ENCODE results near the gene PRKRA. TPM values are rescaled to one million over a fixed set of nuclear protein-coding genes. Genes with fewer than 3 reads are reported as not detected.
"Not testable (repeated sequence)": the region's sequence is repeated elsewhere in the genome, so short reads cannot be mapped to it uniquely, and the experiment has no call there.

The PRKRA gene
- total RNA-seq, 2 donors from 2014 or later: 21.5 to 35.9 TPM

GRCh38 chr2:178414266-178415247 lies 36.4 kb downstream of the PRKRA start:
- Histone ChIP-seq H3K27ac (peak overlapping the region; percentile 12 to 93 (median 92)), H3K9me3 (no peaks in the 10 kb centered on the region), H3K4me3 (peak overlapping the region; percentile 30 to 60), H3K4me1 (peaks cover 12% of the 10 kb centered on the region), H3K27me3 (no peaks in the 10 kb centered on the region), H3K36me3 (replicated peaks in 1 of 2; ENCODE audit: insufficient read depth in 1 of 2, low read depth in 2 of 2) (no peaks in the 10 kb centered on the region)
- peak in 2 of 3 donors; percentile 53 for TF ChIP-seq POLR2A (IDR thresholded peaks at IDR 0.05)
- peak; percentile 70 to 92 (median 86) for TF ChIP-seq CTCF (IDR thresholded peaks at IDR 0.05)
- intact Hi-C loops (cut with DNase I): no loop called here
- 16 to 19% methylated on average over 18 to 21 of the region's 21 CpGs for WGBS, 2 donors
- DNase-seq (peak; percentile 88 to 93 (median 90)), ATAC-seq (peak; percentile 93)

DNA sequence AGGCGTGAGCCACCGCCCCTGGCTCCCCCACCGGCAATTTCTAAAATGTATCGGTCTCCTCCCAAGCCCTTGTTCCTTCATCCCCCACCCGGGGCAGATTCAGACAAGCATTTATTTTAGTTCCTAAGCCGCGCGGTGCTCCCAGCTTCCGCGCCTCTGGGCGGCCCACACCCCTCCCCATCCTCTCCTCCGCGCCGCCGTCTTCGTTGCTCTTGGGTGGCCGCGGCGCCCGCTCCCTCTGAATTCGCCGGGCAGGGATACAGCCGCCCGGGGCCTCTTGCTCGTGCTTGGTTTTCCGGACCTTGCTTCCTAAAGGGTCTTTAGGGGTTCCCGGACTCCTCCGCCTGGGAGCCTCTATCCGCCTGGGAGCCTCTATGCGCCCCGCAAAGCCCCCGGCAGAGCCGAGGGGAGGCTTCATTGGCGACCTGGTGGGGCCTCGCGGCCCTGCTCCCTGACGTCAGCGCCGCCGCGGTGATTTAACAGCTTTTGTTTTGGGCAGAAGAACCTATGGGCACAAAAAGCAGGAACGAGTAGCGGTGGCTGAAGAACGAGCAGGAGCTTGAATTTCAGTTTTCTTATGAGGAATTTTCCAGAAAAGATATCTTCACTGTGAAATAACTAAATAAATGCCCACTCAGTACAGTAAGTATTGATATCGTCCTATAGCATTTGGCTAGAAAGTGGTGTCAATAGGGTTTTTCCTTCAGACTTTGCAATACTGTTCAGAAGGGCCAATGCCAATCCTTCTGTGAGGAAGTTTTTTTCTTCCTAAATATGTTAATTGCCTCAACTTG lies 37.3 kb downstream of the PRKRA start:
- WGBS, 2 donors: 1% methylated on average over 30 to 45 of the region's 45 CpGs
- Histone ChIP-seq H3K4me1 (peaks cover 12% of the 10 kb centered on the region), H3K27ac (peak overlapping the region; percentile 66 to 93 (median 92)), H3K4me3 (peak overlapping the region; percentile 30 to 60), H3K9me3 (no peaks in the 10 kb centered on the region), H3K27me3 (no peaks in the 10 kb centered on the region), H3K36me3 (replicated peaks in 1 of 2; ENCODE audit: insufficient read depth in 1 of 2, low read depth in 2 of 2) (no peaks in the 10 kb centered on the region)
- ATAC-seq (peak; percentile 85), DNase-seq (peak; percentile 65 to 80 (median 74))
- TF ChIP-seq CTCF (IDR thresholded peaks at IDR 0.05) (peak in 4 of 7 experiments; percentile 31 to 45 (median 37)), POLR2A (IDR thresholded peaks at IDR 0.05) (peak in 2 of 3 donors; percentile 57 to 59)
- intact Hi-C loops (cut with DNase I): no loop called here

GRCh38 chr2:178412453-178412852 lies 38.5 kb downstream of the PRKRA start:
- ATAC-seq; DNase-seq; H3K27ac ChIP-seq; H3K9me3 ChIP-seq; intact Hi-C loops (cut with DNase I); H3K27me3 ChIP-seq; H3K36me3 ChIP-seq (replicated peaks in 1 of 2; ENCODE audit: insufficient read depth in 1 of 2, low read depth in 2 of 2); H3K4me3 ChIP-seq: not testable (repeated sequence)
- 94 to 95% methylated on average over 8 of the region's 8 CpGs for WGBS, 2 donors
- peaks cover 12% of the 10 kb centered on the region for H3K4me1 ChIP-seq

DNA sequence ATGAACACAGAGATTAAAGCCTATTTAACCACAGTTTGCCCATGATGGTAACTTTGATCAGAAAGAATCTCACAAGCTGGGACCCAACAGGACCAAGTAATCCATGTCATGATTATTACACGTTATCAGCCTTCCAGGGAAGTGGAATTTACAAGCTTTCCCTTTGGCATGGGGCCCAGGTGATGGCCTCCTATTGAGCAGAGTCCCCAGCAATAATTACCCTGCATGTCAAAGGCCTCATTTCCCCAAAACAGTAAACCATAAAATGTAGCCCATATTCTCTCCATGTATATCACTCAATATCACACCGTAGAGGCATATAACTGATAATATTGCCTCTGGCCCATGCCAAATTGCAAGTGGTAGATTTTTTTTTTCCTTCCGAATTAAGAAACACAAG lies 38.9 kb downstream of the PRKRA start:
- no peak for TF ChIP-seq CTCF (IDR thresholded peaks at IDR 0.05)
- no peak for TF ChIP-seq POLR2A (IDR thresholded peaks at IDR 0.05)
- ATAC-seq (no peak), DNase-seq (no peak)
- H3K27ac ChIP-seq: no peak overlapping the region
- intact Hi-C loops (cut with DNase I): no loop called here
- H3K4me1 ChIP-seq: peaks cover 12% of the 10 kb centered on the region
- H3K27me3 ChIP-seq: no peaks in the 10 kb centered on the region
- H3K9me3 ChIP-seq: no peaks in the 10 kb centered on the region
- H3K4me3 ChIP-seq: no peak overlapping the region
- 62 to 79% methylated on average over 3 of the region's 3 CpGs for WGBS, 2 donors
- H3K36me3 ChIP-seq (replicated peaks in 1 of 2; ENCODE audit: insufficient read depth in 1 of 2, low read depth in 2 of 2): no peaks in the 10 kb centered on the region

- no peak for ATAC-seq
- WGBS, 2 donors: 67 to 75% methylated on average over 5 of the region's 5 CpGs
- peaks cover 7% of the 10 kb centered on the region for H3K4me1 ChIP-seq
- no peak overlapping the region for H3K27ac ChIP-seq
- no peaks in the 10 kb centered on the region for H3K9me3 ChIP-seq
- TF ChIP-seq POLR2A (IDR thresholded peaks at IDR 0.05) (no peak), CTCF (IDR thresholded peaks at IDR 0.05) (no peak)
- no peaks in the 10 kb centered on the region for H3K27me3 ChIP-seq
- no peaks in the 10 kb centered on the region for H3K36me3 ChIP-seq (replicated peaks in 1 of 2; ENCODE audit: insufficient read depth in 1 of 2, low read depth in 2 of 2)
- intact Hi-C loops (cut with DNase I): no loop called here
- H3K4me3 ChIP-seq: no peak overlapping the region
- no peak for DNase-seq
Observed at GRCh38 chr2:178409261-178409660, 41.7 kb downstream of the PRKRA start.

Measured in body of pancreas (tissue), 4 donors.